Neural progenitor cell (in vitro differentiated cells): ENCODE results near the gene UCHL5. TPM values are rescaled to one million over a fixed set of nuclear protein-coding genes. Genes with fewer than 3 reads are reported as not detected.

ENCODE experiments used
- DNase-seq: peaks from one replicate; pipeline ENCODE4 v3.0.0-alpha.2; 2016; ENCODE audit warnings: low spot score
- H2AFZ ChIP-seq: fragments of 200-600 bp; sonication (generic); replicated peaks from 2 replicates; pipeline ENCODE4 v1.6.1; 2016; ENCODE audit warnings: antibody characterized with exemption
- H3F3A ChIP-seq: fragments of 200-600 bp; sonication (generic); 2 replicates; pipeline ENCODE4 v1.6.1; 2016; ENCODE audit warnings: antibody characterized with exemption, low read depth
- H3K27ac ChIP-seq: fragments of 200-600 bp; sonication (generic); 2 replicates; pipeline ENCODE4 v1.5.1; 2016; ENCODE audit warnings: mild to moderate bottlenecking
- H3K27me3 ChIP-seq: fragments of 200-600 bp; sonication (generic); 2 replicates; pipeline ENCODE4 v1.6.1; 2016; ENCODE audit warnings: mild to moderate bottlenecking, moderate library complexity
- H3K36me3 ChIP-seq: fragments of 200-600 bp; sonication (generic); 2 replicates; pipeline ENCODE4 v1.5.1; 2016
- H3K4me1 ChIP-seq: fragments of 200-600 bp; sonication (generic); 2 replicates; pipeline ENCODE4 v1.6.1; 2016; ENCODE audit warnings: mixed run types
- H3K4me2 ChIP-seq: fragments of 200-600 bp; sonication (generic); 2 replicates; pipeline ENCODE4 v1.6.1; 2016
- H3K4me3 ChIP-seq: fragments of 200-600 bp; sonication (generic); 2 replicates; pipeline ENCODE4 v1.5.1; 2016
- H3K79me2 ChIP-seq: fragments of 200-600 bp; sonication (generic); 2 replicates; pipeline ENCODE4 v1.6.1; 2016; ENCODE audit warnings: low read depth
- H3K9ac ChIP-seq: fragments of 200-600 bp; sonication (generic); 2 replicates; pipeline ENCODE4 v1.6.1; 2016
- H3K9me3 ChIP-seq: fragments of 200-600 bp; sonication (generic); 2 replicates; pipeline ENCODE4 v1.5.1; 2016; ENCODE audit warnings: low read depth
- H4K20me1 ChIP-seq: fragments of 200-600 bp; sonication (generic); 2 replicates; pipeline ENCODE4 v1.6.1; 2016; ENCODE audit warnings: low read depth
- H3K27ac Mint-ChIP-seq: 3 replicates; pipeline ENCODE4 v1.8.0; 2021; ENCODE audit warnings: mixed read lengths
- H3K27me3 Mint-ChIP-seq: 2 replicates; pipeline ENCODE4 v1.8.0; 2022; ENCODE audit warnings: low read depth, mild to moderate bottlenecking, inconsistent platforms, moderate library complexity, mixed read lengths; ENCODE audit not compliant: insufficient read depth
- H3K36me3 Mint-ChIP-seq: 3 replicates; pipeline ENCODE4 v1.8.0; 2021; ENCODE audit warnings: mixed read lengths
- H3K4me1 Mint-ChIP-seq: 3 replicates; pipeline ENCODE4 v1.8.0; 2021; ENCODE audit warnings: mixed read lengths
- H3K4me3 Mint-ChIP-seq: 3 replicates; pipeline ENCODE4 v1.8.0; 2021; ENCODE audit warnings: mild to moderate bottlenecking, moderate library complexity, mixed read lengths
- H3K9me3 Mint-ChIP-seq: 3 replicates; pipeline ENCODE4 v1.8.0; 2020; ENCODE audit warnings: mixed read lengths
- CTCF ChIP-seq: fragments of 200-600 bp; sonication (generic); IDR thresholded peaks from 2 replicates; pipeline ENCODE4 v1.5.1; 2017; ENCODE audit warnings: antibody characterized with exemption, mild to moderate bottlenecking
- EZH2 ChIP-seq: fragments of 200-600 bp; sonication (generic); IDR thresholded peaks from 2 replicates; pipeline ENCODE4 v1.6.1; 2017; ENCODE audit warnings: antibody characterized with exemption, mild to moderate bottlenecking, moderate library complexity
- EZH2phosphoT487 ChIP-seq: fragments of 200-600 bp; sonication (generic); IDR thresholded peaks from 2 replicates; pipeline ENCODE4 v1.6.1; 2017; ENCODE audit warnings: antibody characterized with exemption
- total RNA-seq: library from RNA; depleted of rRNA; stranded (reverse); fragments of >200 nt; gene quantifications from 2 replicates; pipeline ENCODE4 v1.2.3, GENCODE V29; 2015; ENCODE audit warnings: low replicate concordance

The UCHL5 gene
- total RNA-seq, 1 donor from 2014 or later, result 49.4 TPM

DNA sequence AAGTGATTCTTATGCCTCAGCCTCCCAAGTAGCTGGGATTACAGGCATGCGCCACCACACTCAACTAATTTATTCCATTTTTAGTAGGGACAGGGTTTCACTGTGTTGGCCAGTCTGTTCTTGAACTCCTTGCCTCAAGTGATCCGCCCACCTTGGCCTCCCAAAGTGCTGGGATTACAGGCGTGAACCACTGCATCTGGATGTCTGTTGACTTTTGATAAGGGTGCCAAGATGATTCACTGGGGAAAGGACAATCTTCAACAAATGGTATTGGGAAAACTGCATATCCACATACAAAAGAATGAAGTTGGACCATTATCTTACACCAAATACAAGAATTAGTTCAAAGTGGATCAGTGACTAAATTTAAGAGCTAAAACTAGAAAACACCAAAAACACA lies 20.0 kb upstream of the UCHL5 start:
- Histone ChIP-seq H2AFZ (no peak overlapping the region), H3K27me3 (no peaks in the 10 kb centered on the region), H3K4me2 (no peak overlapping the region), H3K36me3 (peaks cover 41% of the 10 kb centered on the region), H3K79me2 (peaks cover 22% of the 10 kb centered on the region), H3K27ac (no peak overlapping the region), H4K20me1 (no peaks in the 10 kb centered on the region), H3K4me1 (no peaks in the 10 kb centered on the region), H3K9ac (no peak overlapping the region), H3K4me3 (no peak overlapping the region), H3K9me3 (no peaks in the 10 kb centered on the region), H3F3A (no peaks in the 10 kb centered on the region)
- Mint-ChIP-seq H3K4me1 (no peaks in the 10 kb centered on the region), H3K27ac (no peak overlapping the region), H3K27me3 (no peaks in the 10 kb centered on the region), H3K4me3 (no peak overlapping the region), H3K36me3 (peaks cover 43% of the 10 kb centered on the region), H3K9me3 (peaks cover 22% of the 10 kb centered on the region)
- no peak for DNase-seq
- TF ChIP-seq EZH2 (no peak), EZH2phosphoT487 (no peak), CTCF (no peak)

- H3K4me3 Mint-ChIP-seq, result no peak overlapping the region
- Histone ChIP-seq H3K27ac (no peak overlapping the region), H3K9ac (no peak overlapping the region), H3K36me3 (peaks cover 40% of the 10 kb centered on the region), H4K20me1 (no peaks in the 10 kb centered on the region), H3K4me3 (no peak overlapping the region), H3K4me2 (no peak overlapping the region), H3K27me3 (no peaks in the 10 kb centered on the region), H3K4me1 (no peaks in the 10 kb centered on the region), H3K79me2 (peaks cover 32% of the 10 kb centered on the region), H3F3A (no peaks in the 10 kb centered on the region), H2AFZ (no peak overlapping the region), H3K9me3 (no peaks in the 10 kb centered on the region)
- no peaks in the 10 kb centered on the region for H3K27me3 Mint-ChIP-seq
- peaks cover 22% of the 10 kb centered on the region for H3K9me3 Mint-ChIP-seq
- H3K4me1 Mint-ChIP-seq, result no peaks in the 10 kb centered on the region
- no peak for TF ChIP-seq EZH2phosphoT487
- no peak for TF ChIP-seq CTCF
- TF ChIP-seq EZH2, result no peak
- no peak overlapping the region for H3K27ac Mint-ChIP-seq
- peaks cover 45% of the 10 kb centered on the region for H3K36me3 Mint-ChIP-seq
- no peak for DNase-seq
Measured at GRCh38 chr1:193077991-193078390, 18.8 kb upstream of the UCHL5 start.

- H3K9me3 Mint-ChIP-seq, result peaks cover 4% of the 10 kb centered on the region
Measured at GRCh38 chr1:193070942-193071341, 11.8 kb upstream of the UCHL5 start.

More at GRCh38 chr1:193070942-193071341, 11.8 kb upstream of the UCHL5 start:
- Histone ChIP-seq H3K4me3 (no peak overlapping the region), H3K4me2 (no peak overlapping the region), H3K27ac (no peak overlapping the region), H2AFZ (no peak overlapping the region), H3K79me2 (peaks cover 96% of the 10 kb centered on the region), H3K36me3 (peaks cover 9% of the 10 kb centered on the region), H3K9me3 (no peaks in the 10 kb centered on the region), H3K9ac (no peak overlapping the region), H3K4me1 (no peaks in the 10 kb centered on the region), H4K20me1 (peaks cover 56% of the 10 kb centered on the region), H3K27me3 (no peaks in the 10 kb centered on the region), H3F3A (no peaks in the 10 kb centered on the region)
- H3K4me3 Mint-ChIP-seq, result no peak overlapping the region
- H3K4me1 Mint-ChIP-seq, result peaks cover 5% of the 10 kb centered on the region
- H3K27me3 Mint-ChIP-seq, result no peaks in the 10 kb centered on the region
- TF ChIP-seq EZH2phosphoT487 (no peak), EZH2 (no peak), CTCF (no peak)
- no peak overlapping the region for H3K27ac Mint-ChIP-seq
- H3K36me3 Mint-ChIP-seq, result peaks cover 24% of the 10 kb centered on the region
- no peak for DNase-seq
